ELF-1 (cell line): ENCODE data around the gene ATG12.
"Not testable (repeated sequence)": the region's sequence is repeated elsewhere in the genome, so short reads cannot be mapped to it uniquely, and the experiment has no call there.

Source experiments
- DNase-seq: peaks from one replicate; pipeline ENCODE4 v3.0.0-alpha.2; 2016; ENCODE audit warnings: low read depth, low spot score

The ATG12 gene

DNA sequence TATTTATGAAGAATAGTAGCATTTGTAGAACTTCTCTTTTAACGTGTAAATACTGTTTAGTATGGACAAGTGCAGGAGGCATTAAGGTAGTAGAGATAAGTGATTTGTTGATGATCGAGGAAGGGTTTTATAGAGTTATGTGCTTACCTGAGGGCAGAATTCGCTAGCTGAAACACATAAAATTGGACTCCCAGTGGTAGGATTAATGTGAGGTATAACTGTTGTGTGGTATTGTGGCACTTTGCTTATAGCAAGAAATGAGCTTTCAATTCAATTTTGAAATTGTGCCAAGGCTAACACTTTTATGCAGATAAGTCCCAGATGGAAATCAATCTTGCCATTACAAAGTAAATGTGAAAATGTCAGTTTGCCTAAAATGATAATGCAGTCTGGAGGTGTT is 1.6 kb upstream of the ATG12 start:
- DNase-seq: no peak

DNA sequence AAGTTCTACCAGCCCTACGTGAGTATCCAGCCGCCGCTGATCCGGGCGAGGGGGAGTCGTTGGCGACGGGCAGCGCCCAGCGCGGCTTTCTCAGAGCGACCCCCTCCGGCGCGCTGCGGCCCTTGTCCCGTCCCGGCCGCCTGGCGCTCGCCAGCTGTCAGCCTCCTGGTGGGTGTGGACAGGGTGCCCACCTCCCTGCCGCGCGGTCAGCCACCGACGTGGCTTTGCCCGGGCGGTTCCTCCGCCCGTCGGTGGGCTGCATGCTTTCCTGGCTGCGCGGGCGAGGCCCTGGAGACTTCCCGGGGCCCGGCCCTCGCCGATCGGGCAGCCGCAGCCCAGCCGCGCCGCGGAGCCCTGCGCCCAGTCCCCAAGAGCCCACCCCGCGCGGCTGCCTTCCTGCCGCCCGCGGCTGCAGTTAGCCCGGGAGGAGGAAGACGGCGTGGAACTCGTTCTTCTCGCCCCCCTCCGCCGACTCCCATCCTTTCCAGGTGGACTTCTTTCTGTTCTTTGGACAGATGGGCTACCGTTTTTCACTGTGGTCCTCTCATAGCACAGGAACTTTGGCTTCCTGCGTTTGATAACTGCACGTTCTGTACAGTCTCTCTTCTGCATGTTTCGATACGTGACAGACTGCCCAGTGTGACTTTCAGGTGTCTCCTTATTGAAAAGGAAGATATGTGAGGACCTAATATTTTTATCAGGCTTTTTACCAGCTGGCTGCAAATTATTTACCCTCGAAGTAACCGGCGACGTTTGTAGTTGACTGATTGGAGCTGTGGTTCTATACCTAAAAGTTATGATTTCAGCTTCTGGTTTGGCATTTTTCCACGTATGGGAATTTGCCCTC is 947 bp upstream of the ATG12 start:
- peak; percentile 78 for DNase-seq

DNA sequence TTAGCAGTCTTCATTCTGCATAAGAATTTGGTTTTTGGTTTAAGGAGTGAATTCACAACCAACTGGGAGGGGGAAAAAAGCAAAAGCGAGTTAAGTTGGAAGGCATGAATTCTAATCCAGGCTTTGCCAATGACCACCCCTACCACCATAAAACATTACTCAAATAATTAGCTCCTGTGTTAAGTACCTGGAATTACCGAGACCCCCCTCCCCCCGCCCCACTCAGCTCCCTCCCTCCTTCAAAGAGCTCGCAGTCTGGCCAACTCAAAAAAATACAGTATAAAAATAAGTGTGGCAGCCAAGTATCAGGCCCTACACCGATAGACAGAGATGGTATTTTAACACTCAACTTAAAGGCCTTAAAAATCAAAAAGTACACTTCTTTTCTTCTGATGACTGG is 492 bp downstream of the ATG12 start:
- DNase-seq: no peak

DNA sequence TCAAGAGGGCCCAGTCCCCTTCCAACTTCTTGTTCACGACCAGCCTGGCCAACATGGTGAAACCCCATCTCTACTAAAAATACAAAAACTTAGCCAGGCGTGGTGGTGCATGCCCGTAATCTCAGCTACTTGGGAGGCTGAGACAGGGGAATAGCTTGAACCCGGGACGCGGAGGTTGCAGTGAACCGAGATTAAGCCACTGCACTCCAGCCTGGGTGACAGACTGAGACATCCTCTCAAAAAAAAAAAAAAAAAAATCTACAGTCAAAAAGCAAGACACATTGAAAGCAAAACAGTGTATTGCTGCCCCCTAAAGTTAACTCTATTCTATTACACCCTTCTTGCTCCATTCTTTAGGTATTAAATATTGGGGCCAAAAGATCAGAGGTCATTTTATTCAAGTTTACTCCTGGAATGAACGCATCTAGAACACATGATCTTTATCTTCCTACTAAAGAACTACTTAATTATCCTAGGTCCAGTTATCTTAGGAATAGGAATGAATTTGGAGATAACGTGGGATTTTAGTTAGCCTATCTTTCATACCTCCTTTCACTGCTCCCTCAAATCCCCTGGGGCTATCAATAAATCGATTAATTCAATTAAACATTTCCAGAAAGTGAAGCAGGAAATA is 2.4 kb downstream of the ATG12 start:
- peak; percentile 22 for DNase-seq

DNA sequence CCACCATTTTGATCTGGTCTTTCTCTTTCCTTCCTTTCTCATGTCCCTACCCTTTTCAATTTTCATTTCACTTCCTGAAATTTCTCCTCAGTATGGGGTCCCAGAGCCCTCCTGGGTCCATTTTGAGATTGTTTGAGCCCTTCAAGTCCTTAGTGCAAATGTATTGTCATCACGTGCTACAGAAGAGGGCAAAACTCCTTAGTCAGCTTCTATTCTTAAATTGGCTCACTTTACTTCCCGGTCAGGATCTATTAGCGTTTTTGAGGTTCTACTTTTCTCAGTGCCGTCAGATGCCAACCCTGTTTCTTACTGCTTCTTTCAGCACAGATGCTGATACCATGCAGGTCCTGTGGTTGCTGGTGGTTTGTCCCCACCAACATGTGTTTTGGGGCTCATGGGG is 5.9 kb downstream of the ATG12 start:
- no peak for DNase-seq

DNA sequence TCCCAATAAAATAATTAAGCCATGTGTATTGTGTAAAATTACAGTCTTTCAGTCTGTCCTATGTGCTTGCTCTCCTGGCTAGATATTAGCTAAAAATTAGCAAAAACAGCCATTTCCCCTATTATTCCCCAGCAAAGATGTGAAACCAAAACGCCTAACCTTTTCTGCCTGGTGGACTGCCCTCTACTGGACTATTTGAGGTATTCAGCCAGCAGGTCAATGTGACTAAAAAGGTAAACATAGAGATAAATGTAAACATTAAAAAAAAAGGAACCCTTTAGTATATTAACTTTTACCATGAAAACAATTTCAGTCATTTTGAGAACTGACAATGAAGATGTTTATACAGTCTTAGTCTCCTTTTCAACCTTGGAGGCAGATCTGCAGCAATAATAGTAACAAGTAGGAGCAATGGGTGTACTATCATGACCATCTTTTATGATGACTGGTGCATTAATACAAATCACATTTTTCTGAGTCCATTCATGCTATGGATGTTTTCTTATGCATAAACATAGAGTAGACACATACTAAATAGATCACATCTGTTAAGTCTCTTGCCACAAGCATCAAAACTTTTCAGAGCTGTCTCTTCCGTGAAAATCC is 10.1 kb downstream of the ATG12 start:
- peak; percentile 11 for DNase-seq

DNA sequence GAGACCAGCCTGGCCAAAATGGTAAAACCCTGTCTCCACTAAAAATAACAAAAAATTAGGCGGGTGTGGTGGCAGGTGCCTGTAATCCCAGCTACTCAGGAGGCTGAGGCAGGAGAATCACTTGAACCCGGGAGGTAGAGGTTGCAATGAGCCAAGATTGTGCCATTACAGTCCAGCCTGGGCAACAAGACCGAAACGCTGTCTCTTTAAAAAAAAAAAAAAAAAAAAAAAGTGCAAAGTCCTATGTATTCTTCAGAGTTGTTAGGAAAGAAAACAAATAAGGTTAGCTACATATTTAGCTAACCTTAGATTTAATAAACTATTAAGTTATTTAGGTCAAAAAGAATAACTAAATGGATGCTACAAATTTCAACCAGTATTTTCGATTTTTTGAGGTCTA is 11.5 kb downstream of the ATG12 start:
- DNase-seq: no peak

DNA sequence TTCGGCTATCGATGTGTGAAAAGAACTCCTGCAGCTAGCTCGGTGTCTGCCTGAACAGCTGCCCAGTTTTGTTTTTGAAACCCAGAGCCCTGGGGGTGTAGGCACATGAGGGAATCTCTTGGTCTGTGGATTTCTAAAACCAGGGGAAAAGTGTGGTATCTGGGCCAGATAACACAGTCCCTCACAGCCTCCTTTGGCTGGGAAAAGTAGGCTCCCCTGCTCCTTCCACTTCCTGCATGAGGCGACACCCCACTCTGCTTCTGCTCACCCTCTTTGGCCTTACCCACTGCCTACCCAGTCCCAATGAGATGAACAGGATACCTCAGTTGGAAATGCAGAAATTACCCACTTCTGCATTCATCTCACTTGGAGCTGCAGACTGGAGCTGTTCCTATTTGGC is 15.4 kb downstream of the ATG12 start:
- DNase-seq: no peak

DNA sequence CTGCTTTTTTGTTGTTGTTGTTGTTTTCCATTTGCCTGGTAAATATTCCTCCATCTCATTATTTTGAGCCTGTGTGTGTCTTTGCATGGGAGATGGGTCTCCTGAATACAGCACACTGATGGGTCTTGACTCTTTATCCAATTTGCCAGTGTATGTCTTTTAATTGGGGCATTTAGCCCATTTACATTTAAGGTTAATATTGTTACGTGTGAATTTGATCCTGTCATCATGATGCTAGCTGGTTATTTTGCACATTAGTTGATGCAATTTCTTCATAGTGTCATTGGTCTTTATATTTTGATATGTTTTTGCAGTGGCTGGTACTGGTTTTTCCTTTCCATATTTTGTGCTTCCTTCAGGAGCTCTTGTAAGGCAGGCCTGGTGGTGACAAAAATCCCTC is 16.4 kb downstream of the ATG12 start:
- DNase-seq: not testable (repeated sequence)

DNA sequence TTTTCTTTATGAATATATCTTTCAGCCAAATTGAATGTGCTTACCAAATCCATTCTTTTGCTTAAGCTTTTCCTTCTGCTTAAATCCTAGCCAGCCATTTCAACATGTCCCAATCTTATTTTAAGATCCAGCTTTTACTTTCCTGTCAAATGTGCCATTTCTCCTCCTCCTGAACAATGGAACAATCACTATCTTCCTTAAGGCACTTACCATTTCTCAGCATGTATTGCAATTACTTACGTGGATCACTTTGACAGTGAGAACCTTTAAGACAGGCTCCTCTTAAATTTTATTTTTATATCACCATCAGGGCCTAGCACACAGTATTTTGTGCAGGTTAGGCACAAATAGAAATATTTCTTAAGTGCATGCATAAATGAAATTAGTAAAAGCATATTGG is 20.5 kb downstream of the ATG12 start:
- DNase-seq: no peak

DNA sequence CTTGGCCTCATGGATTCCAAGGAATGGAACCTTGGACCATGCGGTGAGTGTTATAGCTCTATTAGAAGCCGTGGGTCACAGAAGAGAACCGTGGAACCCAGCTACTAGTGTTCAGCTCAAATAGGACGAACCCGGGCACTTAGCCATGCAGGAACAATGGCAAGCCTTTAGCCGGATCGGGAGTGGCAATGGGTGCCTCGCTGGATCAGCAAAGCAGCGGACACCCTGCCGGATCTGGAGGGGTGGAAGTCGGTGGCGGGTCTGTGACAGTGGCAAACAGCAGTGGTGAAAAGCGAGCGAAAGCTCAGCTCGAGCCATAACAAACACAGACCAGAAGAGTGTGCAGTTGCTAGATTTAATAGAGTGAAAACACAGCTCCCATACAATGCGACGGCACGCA is 22.5 kb downstream of the ATG12 start:
- no peak for DNase-seq

DNA sequence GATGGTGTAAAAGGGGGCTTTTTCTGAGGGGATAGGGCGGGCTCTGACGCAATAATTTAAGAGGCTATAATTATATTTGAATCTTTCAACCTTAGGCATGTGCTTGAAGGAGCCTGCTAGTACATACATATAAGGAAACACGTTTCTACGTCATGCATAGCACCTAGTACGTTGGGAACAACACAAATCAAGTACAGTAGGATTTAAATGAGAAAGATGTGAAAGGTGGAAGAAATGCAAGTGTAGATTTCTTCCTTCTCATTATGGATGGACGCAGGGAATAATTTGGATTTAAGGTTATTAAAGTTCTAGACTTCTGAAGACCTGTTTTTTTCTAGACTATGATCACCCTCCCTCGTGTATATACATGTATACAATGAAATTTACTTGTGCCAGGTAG is 24.0 kb downstream of the ATG12 start:
- DNase-seq: no peak

DNA sequence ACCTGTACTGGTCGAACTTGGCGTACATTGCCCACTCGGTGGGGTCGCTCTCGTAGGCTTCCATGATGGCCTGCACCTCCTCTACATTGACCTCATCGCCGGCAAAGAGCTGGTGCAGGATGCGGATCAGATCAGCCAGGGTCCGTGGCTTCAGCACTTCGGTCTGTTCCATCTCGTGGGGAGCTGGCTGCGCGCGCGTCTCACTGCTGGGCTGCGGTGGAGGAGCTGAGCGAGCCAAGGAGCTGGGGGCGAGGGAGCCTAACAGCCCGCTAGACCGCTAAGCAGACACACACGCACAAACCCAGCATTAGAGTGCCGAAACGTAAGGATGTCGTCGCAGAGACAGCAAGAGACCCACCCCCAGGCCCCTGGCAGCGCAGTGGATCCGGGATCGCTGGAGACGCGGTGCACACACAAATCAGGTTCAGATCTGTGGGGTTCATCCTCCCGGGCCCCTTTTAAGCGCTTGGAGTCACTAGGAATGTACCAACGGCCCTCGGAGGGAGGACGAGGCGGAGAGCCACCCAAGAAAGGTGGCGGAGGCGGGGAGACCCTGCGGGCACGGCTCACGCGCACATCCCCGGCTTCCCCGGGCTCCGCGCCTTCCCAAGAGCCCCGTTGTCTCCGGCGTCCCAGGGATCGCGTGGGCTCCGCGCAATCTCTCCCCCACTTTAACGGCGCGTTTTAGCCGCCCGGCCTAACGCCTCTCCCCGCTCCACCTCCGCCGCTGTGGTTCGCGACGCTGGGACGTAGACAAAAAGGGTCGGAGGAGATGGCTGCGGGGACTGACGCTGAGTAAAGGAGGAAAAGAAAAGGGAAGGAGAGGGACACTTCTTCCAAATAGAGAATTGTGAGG is 24.9 kb downstream of the ATG12 start, which contains the start of gene CDO1:
TSS of gene CDO1 (minus strand) at position 434 of the 856 bp plus-strand sequence. CDS start at position 172, 262 bp downstream.
- DNase-seq: peak; percentile 75

DNA sequence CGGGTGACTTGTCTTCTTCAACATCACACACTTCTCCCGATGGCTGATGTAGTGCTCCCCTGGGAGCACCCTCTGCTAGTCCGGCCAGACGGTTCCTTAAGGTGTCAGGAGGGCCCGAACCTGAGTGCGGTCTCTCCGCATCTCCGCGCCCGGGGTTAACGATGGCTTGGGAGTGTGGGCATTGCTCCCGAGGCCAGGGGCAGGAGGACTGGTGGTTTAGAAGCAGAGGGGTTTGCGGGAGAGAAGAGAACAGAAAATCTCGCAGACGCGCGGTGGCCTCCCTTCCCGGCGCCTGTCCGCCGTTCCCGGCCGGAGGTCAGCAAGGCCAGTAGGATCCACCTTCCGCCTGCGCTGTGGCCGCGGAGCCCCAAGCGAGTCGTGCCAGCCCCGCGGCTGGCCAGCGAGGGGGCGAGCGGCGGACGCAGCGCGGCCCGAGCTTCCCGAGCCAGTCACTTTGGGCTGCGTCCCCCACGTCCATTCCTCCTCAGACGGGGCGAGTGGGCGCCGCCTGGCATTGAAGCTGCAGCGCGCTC is 25.6 kb downstream of the ATG12 start:
- peak; percentile 45 for DNase-seq

DNA sequence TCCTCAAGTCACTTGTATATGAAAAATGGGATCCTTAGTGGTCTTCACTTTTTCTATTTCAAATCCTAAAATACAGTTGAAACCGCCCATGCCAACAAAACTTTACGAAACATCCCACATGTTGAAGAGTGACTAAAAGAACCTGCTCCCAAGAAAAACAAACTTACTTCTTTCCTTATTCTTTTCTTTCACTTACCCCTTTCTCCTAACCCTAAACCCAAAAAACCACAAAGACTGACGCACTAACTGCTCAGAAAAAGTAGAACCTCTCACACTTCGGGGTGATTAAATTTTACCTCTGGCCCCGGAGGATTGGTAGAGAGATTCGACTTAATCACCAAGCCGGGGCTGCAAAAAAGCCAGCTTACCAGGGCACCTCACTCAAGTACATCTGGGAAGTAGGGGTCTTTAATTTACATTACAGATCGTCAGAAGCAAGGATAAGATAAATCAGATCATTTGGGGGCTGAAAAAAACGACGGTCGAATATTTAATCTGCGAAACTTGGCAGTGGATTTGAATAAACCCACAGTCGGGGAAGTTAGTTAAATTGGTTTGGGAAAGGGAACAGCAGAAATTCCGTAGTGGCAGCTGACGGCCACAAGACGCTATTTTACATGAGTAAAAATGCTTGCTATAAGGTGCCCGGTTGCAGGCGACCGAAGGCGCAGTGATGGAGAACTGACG is 26.2 kb downstream of the ATG12 start:
- DNase-seq: no peak

DNA sequence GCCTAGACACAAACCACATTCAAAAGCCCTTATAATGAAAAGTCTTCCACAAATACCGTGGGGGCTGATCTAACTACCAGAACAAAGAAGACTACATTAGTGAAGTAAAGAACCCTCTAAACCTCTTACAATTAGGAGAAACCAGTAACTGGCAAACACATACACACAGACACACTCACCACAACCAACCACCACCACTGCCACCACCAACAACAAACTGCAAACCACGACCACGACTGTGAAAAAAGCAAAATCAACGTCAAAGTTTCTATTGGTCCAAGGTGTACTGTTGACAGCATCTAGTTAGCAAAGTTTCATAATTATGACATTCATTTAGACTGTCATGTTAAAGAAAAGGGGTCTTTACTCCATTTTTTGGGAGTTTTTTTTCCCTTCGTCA is 27.6 kb downstream of the ATG12 start:
- no peak for DNase-seq

DNA sequence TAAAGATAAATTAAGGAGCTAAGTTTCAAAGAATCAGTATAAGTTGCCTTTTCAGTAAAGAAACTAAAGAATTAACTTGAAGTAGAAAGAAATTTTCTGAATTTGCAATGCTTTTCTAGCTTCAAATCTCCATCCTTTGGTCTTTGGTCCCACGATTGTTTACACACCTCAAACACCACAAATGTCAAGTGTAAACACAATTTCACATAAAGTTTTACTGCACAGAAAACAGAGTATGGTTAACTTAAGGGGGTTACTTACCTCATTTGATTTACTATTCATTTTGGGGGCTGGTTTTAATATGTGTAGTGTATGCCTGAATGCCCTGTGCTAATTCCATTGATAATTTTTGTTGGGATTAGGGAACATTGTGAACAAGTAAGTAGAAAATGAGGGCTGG is 29.0 kb downstream of the ATG12 start:
- DNase-seq: no peak

DNA sequence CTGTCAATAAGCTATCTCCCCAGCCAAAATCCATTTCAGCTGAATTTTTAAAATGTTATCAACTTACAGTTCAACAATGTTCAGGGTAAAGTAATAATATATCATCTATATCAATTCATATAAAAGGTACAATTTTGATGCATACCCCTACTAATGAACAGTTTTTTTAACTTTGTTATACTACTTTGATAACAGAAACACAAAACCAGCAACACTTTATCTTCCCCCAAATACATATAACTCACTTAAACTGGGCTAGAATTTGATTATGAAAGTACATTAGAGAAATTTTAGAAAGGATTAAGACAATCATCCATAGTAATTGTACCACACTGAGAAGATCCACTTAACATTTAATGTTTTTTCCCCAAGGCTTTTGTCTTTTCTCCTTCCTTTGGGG is 30.0 kb downstream of the ATG12 start:
- DNase-seq: no peak

DNA sequence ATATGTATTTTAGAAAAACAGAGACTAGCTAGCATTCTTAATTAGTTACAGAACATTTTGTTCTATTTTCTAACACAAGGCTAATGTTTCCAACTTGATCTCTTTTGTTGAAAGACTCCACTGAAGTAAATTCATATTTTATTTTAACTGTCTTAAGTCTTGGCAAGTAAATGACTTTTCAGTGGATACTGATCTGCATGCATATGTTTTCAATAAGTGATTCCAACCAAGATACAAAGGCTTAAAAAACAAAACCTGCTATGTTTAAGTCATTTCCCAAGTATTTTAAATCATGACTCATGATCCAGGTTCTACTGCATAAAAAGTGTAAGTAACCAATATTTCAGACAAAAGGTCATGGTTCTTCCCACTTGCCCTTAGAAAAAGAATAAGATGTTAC is 30.6 kb downstream of the ATG12 start:
- DNase-seq: no peak

DNA sequence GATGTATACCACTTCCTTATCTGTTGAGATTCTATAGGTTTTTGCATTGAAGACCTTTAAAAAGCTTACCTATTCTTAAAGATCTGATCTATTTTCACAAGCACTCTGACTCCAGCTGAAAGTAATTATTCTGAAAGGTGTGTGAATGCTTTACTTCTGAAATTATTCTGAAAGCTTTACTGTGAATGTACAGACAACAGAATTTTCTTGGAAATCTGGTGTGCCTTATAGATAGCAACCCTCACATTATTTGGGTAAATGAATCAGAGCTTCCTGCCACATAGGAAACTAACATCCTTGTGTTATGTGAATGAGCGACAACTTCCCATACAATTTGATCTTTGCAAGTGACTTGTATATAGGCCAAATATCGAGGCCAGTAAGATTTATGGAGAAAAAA is 31.4 kb downstream of the ATG12 start:
- no peak for DNase-seq

DNA sequence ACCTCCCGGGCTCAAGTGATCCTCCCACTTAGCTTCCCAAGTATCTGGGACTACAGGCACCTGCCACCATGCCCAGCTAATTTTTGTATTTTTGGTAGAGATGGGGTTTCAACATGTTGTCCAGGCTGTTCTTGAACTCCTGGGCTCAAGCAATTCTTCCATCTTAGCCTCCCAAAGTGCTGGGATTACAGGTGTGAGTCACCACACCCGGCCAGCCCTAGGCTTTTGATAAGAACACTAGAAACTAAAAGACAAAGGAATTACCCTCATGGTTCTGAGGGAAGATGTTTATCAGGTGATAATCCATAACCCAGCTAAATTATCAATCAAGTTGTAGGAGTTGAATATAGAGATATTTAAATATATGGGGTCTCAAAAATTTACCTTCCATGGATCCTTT is 33.3 kb downstream of the ATG12 start:
- DNase-seq: not testable (repeated sequence)
